NOMO-1 (cell line): ENCODE results near the gene TTC34.
"Not testable (repeated sequence)": the region's sequence is repeated elsewhere in the genome, so short reads cannot be mapped to it uniquely, and the experiment has no call there.

Experiments
- DNase-seq, 2 experiments: peaks; one replicate each; lab custom pipeline; 2025; ENCODE audit not compliant: unreplicated experiment in 2 of 2; lab: John Stamatoyannopoulos, UW

The TTC34 gene

GRCh38 chr1:2684878-2685277, 116.6 kb downstream of the TTC34 start:
- DNase-seq = not testable (repeated sequence)

- DNase-seq = not testable (repeated sequence)
Observed at GRCh38 chr1:2684000-2684399, 117.5 kb downstream of the TTC34 start.

- DNase-seq = not testable (repeated sequence)
Observed at GRCh38 chr1:2683321-2683741, 118.2 kb downstream of the TTC34 start.

- DNase-seq = not testable (repeated sequence)
Observed at GRCh38 chr1:2682879-2683278, 118.6 kb downstream of the TTC34 start.

- DNase-seq = not testable (repeated sequence)
Observed at GRCh38 chr1:2676726-2677125, 124.8 kb downstream of the TTC34 start.

- not testable (repeated sequence) for DNase-seq
Observed at GRCh38 chr1:2671656-2672055, 129.8 kb downstream of the TTC34 start.

- DNase-seq = not testable (repeated sequence)
Observed at GRCh38 chr1:2659806-2660205, 141.7 kb downstream of the TTC34 start.

- DNase-seq = not testable (repeated sequence)
Observed at GRCh38 chr1:2657909-2658308, 143.6 kb downstream of the TTC34 start.

- not testable (repeated sequence) for DNase-seq
Observed at GRCh38 chr1:2657124-2657523, 144.4 kb downstream of the TTC34 start.

- not testable (repeated sequence) for DNase-seq
Observed at GRCh38 chr1:2655598-2656434, 145.7 kb downstream of the TTC34 start.

GRCh38 chr1:2654443-2654948, 147.0 kb downstream of the TTC34 start:
- DNase-seq = not testable (repeated sequence)

GRCh38 chr1:2653741-2654442, 147.6 kb downstream of the TTC34 start:
- DNase-seq = not testable (repeated sequence)

- DNase-seq = not testable (repeated sequence)
Observed at GRCh38 chr1:2652926-2653571, 148.4 kb downstream of the TTC34 start.

- not testable (repeated sequence) for DNase-seq
Observed at GRCh38 chr1:2652152-2652925, 149.2 kb downstream of the TTC34 start.

GRCh38 chr1:2650967-2651645, 150.4 kb downstream of the TTC34 start:
- DNase-seq = no peak

- DNase-seq = no peak
Observed at GRCh38 chr1:2646837-2647236, 154.7 kb downstream of the TTC34 start.

- DNase-seq = no peak
Observed at GRCh38 chr1:2645776-2646175, 155.7 kb downstream of the TTC34 start.

- no peak for DNase-seq
Observed at GRCh38 chr1:2645143-2645542, 156.3 kb downstream of the TTC34 start.

- no peak for DNase-seq
Observed at GRCh38 chr1:2644591-2645101, 156.8 kb downstream of the TTC34 start.

GRCh38 chr1:2644171-2644570, 157.3 kb downstream of the TTC34 start:
- DNase-seq = no peak
